ENCODE results near the gene NPDC1. TPM values are rescaled to one million over a fixed set of nuclear protein-coding genes. Genes with fewer than 3 reads are reported as not detected.
"Not testable (repeated sequence)": the region's sequence is repeated elsewhere in the genome, so short reads cannot be mapped to it uniquely, and the experiment has no call there.

Gene NPDC1
- total RNA-seq, 1 donor from 2014 or later = 152 TPM

- H3K27ac ChIP-seq; ATAC-seq; H3K4me3 ChIP-seq; H3K9me3 ChIP-seq; H3K27me3 ChIP-seq; DNase-seq; H3K36me3 ChIP-seq; intact Hi-C loops (cut with DNase I): not testable (repeated sequence)
- peaks cover 17% of the 10 kb centered on the region for H3K4me1 ChIP-seq
- TF ChIP-seq, protein P1, sequence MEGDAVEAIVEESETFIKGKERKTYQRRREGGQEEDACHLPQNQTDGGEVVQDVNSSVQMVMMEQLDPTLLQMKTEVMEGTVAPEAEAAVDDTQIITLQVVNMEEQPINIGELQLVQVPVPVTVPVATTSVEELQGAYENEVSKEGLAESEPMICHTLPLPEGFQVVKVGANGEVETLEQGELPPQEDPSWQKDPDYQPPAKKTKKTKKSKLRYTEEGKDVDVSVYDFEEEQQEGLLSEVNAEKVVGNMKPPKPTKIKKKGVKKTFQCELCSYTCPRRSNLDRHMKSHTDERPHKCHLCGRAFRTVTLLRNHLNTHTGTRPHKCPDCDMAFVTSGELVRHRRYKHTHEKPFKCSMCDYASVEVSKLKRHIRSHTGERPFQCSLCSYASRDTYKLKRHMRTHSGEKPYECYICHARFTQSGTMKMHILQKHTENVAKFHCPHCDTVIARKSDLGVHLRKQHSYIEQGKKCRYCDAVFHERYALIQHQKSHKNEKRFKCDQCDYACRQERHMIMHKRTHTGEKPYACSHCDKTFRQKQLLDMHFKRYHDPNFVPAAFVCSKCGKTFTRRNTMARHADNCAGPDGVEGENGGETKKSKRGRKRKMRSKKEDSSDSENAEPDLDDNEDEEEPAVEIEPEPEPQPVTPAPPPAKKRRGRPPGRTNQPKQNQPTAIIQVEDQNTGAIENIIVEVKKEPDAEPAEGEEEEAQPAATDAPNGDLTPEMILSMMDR (IDR thresholded peaks at IDR 0.05) = peak; percentile 53
These were observed 41.7 kb downstream of the NPDC1 start for GRCh38 chr9:137004285-137004684.

DNA sequence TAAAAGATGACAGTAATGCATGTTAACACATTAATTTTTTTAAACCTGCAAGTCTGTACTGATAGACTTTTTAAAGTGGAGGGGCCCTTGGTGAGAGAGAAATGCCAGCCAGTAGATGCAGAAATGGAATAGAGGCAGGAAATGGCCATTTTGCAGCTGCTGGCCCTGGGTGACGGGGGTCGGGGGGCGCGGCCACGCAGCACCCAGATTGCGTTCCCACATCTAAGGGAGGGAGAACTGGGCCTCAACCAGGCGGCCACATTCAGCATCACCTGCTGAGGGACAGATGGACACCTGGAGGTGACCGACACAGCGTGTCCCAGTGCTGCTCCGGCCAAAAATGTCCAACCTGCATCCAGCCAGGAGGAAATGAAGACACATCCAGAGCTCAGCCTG lies 43.3 kb downstream of the NPDC1 start:
- H3K4me3 ChIP-seq = no peak overlapping the region
- no peaks in the 10 kb centered on the region for H3K27me3 ChIP-seq
- no peaks in the 10 kb centered on the region for H3K36me3 ChIP-seq
- TF ChIP-seq, protein P1 (IDR thresholded peaks at IDR 0.05) = no peak
- no peaks in the 10 kb centered on the region for H3K9me3 ChIP-seq
- DNase-seq (no peak), ATAC-seq (no peak)
- H3K27ac ChIP-seq = no peak overlapping the region
- peaks cover 22% of the 10 kb centered on the region for H3K4me1 ChIP-seq
- intact Hi-C loops (cut with DNase I) = no loop called here

DNA sequence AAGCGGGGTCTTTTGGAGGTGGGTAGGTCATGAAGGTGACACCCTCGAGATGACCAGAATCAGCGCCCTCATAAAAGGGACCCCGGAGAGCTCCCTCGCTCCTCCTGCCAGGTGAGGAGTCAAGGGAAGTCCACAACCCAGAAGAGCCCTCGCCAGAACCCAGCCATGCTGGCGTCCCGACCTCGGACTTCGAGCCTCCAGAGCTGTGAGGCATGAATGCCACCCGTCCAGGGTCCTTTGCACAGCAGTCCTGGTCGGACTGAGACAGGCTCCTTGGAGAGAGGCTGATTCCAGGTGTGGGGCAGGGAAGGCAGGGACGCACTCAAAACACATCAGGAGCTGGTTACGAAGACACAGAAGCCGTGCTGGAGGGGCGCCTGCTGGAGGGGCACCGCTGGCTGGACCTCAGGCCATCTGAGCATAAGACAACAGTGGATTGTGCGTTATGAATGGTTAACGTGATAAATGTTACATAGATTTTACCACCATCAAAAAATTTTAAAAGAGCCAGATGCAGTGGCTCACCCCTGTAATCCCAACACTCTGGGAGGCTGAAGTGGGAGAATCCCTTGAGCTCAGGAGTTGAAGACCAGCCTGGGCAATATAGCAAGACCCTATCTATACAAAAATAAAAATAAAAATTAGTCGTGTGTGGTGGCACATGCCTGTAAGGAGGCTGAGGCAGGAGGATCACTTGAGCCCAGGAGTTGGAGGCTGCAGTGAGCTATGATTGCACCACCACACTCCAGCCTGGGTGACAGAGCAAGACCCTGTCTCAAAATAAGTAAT lies 43.9 kb downstream of the NPDC1 start:
- intact Hi-C loops (cut with DNase I) = no loop called here
- DNase-seq (no peak), ATAC-seq (no peak)
- peaks cover 24% of the 10 kb centered on the region for H3K4me1 ChIP-seq
- H3K27me3 ChIP-seq = no peaks in the 10 kb centered on the region
- H3K4me3 ChIP-seq = no peak overlapping the region
- no peaks in the 10 kb centered on the region for H3K36me3 ChIP-seq
- H3K9me3 ChIP-seq = no peaks in the 10 kb centered on the region
- TF ChIP-seq, protein P1 (IDR thresholded peaks at IDR 0.05) = no peak
- no peak overlapping the region for H3K27ac ChIP-seq

DNA sequence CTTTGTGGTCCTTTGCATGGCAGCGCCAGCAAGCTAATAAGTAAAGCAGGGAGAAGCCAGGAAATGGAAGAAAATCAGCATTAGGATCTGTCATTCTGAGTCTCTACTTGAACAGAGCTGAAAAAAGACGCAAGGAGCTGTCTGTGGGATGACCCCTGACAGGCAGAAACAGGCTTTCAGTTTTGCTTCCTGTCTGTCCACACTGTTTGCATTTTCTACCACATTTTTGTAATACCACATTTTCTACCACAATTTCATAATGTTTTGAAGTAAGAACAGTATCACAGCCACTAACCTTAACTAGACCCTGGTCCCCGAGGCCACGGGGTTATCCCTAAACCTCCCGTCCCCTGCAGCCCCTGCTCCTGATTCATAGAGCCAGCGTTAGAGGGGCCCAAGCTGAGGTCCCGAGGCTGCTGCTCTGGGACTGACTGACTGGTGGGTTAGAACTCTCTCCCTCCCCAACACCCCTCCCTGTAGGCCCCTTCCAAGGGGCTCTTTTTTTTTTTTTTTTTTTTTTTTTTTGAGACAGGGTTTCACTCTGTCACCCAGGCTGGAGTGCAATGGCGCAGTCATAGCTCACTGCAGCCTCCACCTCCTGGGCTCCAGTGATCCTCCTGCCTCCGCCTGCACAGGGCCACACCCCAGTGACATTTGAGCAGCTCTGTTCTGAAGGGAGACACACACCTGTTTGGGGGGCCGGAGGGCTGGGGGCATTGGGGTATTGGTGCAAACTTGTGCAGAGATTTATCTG lies 45.6 kb downstream of the NPDC1 start:
- Histone ChIP-seq H3K27me3 (no peaks in the 10 kb centered on the region), H3K4me3 (no peak overlapping the region), H3K4me1 (peaks cover 40% of the 10 kb centered on the region), H3K9me3 (no peaks in the 10 kb centered on the region), H3K36me3 (no peaks in the 10 kb centered on the region), H3K27ac (peak overlapping the region; percentile 71)
- DNase-seq = no peak
- intact Hi-C loops (cut with DNase I) = no loop called here
- peak; percentile 8 for ATAC-seq
- TF ChIP-seq, protein P1 (IDR thresholded peaks at IDR 0.05) = no peak

GRCh38 chr9:136997830-136998234 lies 48.1 kb downstream of the NPDC1 start:
- no peaks in the 10 kb centered on the region for H3K9me3 ChIP-seq
- intact Hi-C loops (cut with DNase I) = no loop called here
- H3K27ac ChIP-seq = peak overlapping the region; percentile 80
- peaks cover 61% of the 10 kb centered on the region for H3K4me1 ChIP-seq
- DNase-seq (no peak), ATAC-seq (no peak)
- peaks cover 13% of the 10 kb centered on the region for H3K36me3 ChIP-seq
- no peaks in the 10 kb centered on the region for H3K27me3 ChIP-seq
- no peak overlapping the region for H3K4me3 ChIP-seq
- TF ChIP-seq, protein P1 (IDR thresholded peaks at IDR 0.05) = peak; percentile 8
